Measurements from ENCODE around the gene DCST2.

- no peak for TF ChIP-seq YY1 (IDR thresholded peaks at IDR 0.05; ENCODE audit: insufficient read depth, insufficient read length)
- TF ChIP-seq SUZ12 (IDR thresholded peaks at IDR 0.05; ENCODE audit: extremely low read depth, insufficient read depth, insufficient read length) = no peak
- no peak for TF ChIP-seq ZNF274 (IDR thresholded peaks at IDR 0.05; ENCODE audit: low read depth, low read length)
These were observed 42.0 kb upstream of the DCST2 start for GRCh38 chr1:155075535-155075934.
